RWPE2 (cell line): ENCODE measurements around the gene MTA1.
A peak's percentile ranks its signal among the peaks of the same experiment; 100 is the strongest.

Experiments used
- ATAC-seq: fragments of 200-7000 bp; cut with Tn5 transposase; 3 replicates; pipeline ENCODE4 v1.9.1; 2021; ENCODE audit warnings: low read depth
- DNase-seq: peaks from one replicate; pipeline ENCODE4 v3.0.0-alpha.2; 2020; ENCODE audit warnings: low spot score
- H3K27ac ChIP-seq: fragments of 450-650 bp; 2 replicates; pipeline ENCODE4 v1.5.1; 2017; ENCODE audit warnings: mild to moderate bottlenecking; ENCODE audit not compliant: poor library complexity, severe bottlenecking
- H3K27me3 ChIP-seq: fragments of 250-450 bp; sonication (Bioruptor Pico); 2 replicates; pipeline ENCODE4 v1.5.1; 2021; ENCODE audit warnings: mild to moderate bottlenecking, moderate library complexity; ENCODE audit not compliant: insufficient read depth, poor library complexity, severe bottlenecking
- H3K36me3 ChIP-seq: fragments of 250-450 bp; sonication (Bioruptor Pico); 2 replicates; pipeline ENCODE4 v1.5.1; 2020; ENCODE audit warnings: low read depth, mild to moderate bottlenecking, moderate library complexity
- H3K4me1 ChIP-seq: fragments of 250-450 bp; sonication (Bioruptor Pico); 2 replicates; pipeline ENCODE4 v1.5.1; 2021; ENCODE audit warnings: mild to moderate bottlenecking, moderate library complexity; ENCODE audit not compliant: insufficient read depth, poor library complexity, severe bottlenecking
- H3K4me3 ChIP-seq: fragments of 250-450 bp; sonication (Bioruptor Pico); 2 replicates; pipeline ENCODE4 v1.5.1; 2021; ENCODE audit warnings: mild to moderate bottlenecking, moderate library complexity; ENCODE audit not compliant: severe bottlenecking
- H3K9me3 ChIP-seq: fragments of 250-450 bp; sonication (Bioruptor Pico); 2 replicates; pipeline ENCODE4 v1.5.1; 2021; ENCODE audit warnings: mild to moderate bottlenecking, moderate library complexity; ENCODE audit not compliant: severe bottlenecking
- CTCF ChIP-seq: fragments of 450-650 bp; IDR thresholded peaks from one replicate; pipeline ENCODE4 v1.5.1; 2017; ENCODE audit warnings: mild to moderate bottlenecking, moderate library complexity; ENCODE audit not compliant: poor library complexity, severe bottlenecking

The MTA1 gene

DNA sequence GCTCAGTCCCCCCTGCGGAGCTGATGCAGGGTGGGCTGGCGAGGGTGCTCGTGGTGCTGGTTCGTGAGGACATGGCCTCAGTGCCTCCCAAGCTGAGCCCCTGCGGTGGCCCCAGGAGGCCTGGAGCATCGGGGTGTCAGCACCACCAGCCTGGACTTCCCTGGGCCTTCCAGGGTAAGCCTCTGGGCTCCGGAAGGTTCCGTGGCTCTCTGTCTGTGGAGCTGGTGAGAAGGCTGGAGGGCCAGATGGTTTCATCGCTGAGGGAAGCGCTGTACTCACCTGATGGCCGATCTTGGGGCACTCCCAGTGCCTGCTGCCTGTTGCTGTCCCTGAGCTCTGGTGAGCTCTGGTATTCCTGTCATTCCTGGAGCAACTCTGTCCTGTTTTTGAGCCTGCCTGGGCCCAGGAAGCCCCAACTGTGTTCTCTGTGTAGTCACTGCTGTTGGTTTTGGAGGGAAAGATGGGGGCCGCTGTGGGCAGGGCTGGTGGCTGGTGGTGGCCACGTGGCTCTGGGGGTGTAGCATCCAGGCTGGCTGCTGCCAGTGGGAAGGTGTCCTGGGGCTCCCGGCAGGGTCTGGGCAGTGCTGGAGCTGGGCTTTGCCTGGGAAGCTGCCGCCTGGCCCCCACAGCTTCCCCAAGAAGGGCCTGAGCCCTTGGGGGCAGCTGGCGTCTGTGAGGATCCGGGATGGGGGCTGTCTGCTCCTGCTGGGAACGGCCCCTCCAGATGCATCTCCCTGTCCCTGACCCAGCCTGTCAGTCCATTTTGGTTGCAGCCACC lies 18.3 kb downstream of the MTA1 start:
- ATAC-seq: no peak
- H3K4me1 ChIP-seq: no peaks in the 10 kb centered on the region

GRCh38 chr14:105439179-105439578 lies 19.6 kb downstream of the MTA1 start:
- no peak for TF ChIP-seq CTCF
- DNase-seq (no peak), ATAC-seq (no peak)
- H3K4me3 ChIP-seq: no peak overlapping the region
- no peaks in the 10 kb centered on the region for H3K27me3 ChIP-seq
- no peaks in the 10 kb centered on the region for H3K9me3 ChIP-seq
- H3K36me3 ChIP-seq: peaks cover 52% of the 10 kb centered on the region
- no peak overlapping the region for H3K27ac ChIP-seq
- H3K4me1 ChIP-seq: no peaks in the 10 kb centered on the region

More for the DNA sequence above, 18.3 kb downstream of the MTA1 start:
- H3K4me3 ChIP-seq: no peak overlapping the region
- H3K27ac ChIP-seq: no peak overlapping the region
- H3K36me3 ChIP-seq: peaks cover 50% of the 10 kb centered on the region
- no peaks in the 10 kb centered on the region for H3K9me3 ChIP-seq
- peak; percentile 65 for DNase-seq
- TF ChIP-seq CTCF: no peak
- no peaks in the 10 kb centered on the region for H3K27me3 ChIP-seq

- peak; percentile 17 for TF ChIP-seq CTCF
- Histone ChIP-seq H3K27ac (no peak overlapping the region), H3K27me3 (no peaks in the 10 kb centered on the region), H3K4me1 (no peaks in the 10 kb centered on the region), H3K9me3 (no peaks in the 10 kb centered on the region), H3K36me3 (peaks cover 49% of the 10 kb centered on the region), H3K4me3 (no peak overlapping the region)
- DNase-seq (no peak), ATAC-seq (peak; percentile 17; the same call in 1 of the 3 replicates)
Observed at GRCh38 chr14:105439710-105440553, 20.3 kb downstream of the MTA1 start.

DNA sequence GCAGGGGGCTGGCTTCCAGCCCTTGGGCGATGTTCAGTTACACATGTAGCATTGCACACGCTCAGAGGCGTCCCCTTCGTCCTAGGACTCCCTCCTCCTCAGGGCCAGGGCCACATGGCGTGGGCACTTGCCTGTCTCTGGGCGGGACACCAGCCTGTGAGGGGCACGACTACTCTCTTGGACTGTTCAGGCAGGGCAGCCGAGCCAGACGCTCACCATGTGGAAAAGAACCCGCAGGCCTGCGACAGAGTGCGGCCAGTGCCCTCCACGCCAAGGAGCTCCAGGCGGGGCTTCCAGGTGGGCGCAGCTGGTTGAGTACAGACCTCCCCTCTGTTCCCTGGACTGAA lies 20.9 kb downstream of the MTA1 start:
- Histone ChIP-seq H3K27ac (no peak overlapping the region), H3K36me3 (peaks cover 48% of the 10 kb centered on the region)

More for the DNA sequence above, 20.9 kb downstream of the MTA1 start:
- H3K9me3 ChIP-seq: no peaks in the 10 kb centered on the region
- H3K4me3 ChIP-seq: no peak overlapping the region
- ATAC-seq (no peak; the same call in 2 of the 3 replicates), DNase-seq (no peak)
- no peaks in the 10 kb centered on the region for H3K4me1 ChIP-seq
- no peak for TF ChIP-seq CTCF
- H3K27me3 ChIP-seq: no peaks in the 10 kb centered on the region
